ENCODE measurements around the gene FGF14. TPM values are rescaled to one million over a fixed set of nuclear protein-coding genes. Genes with fewer than 3 reads are reported as not detected.

FGF14 gene
- total RNA-seq, 4 donors from 2014 or later = 0.08 to 1.4 (median 0.22) TPM

DNA sequence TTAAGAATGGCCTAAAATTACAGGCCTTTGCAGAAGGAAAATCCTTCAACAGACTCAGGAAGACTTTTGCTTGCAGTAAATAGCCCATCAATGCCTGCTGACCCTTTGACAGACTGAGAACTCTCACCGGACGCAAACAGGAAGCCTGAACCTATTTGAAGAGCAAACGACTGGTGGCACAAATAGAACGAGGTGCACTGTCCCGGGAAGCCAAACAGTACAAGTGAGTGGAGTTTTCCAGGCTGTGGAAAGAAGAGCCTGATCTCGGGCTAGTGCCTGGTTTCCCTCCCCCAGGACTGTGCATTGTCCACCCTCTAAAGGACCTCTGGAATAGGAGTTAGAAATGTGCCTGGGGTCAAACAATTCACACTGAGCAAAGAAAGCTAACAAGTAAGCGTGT, 165.5 kb downstream of the FGF14 start:
- Histone ChIP-seq H3K36me3 (no peaks in the 10 kb centered on the region), H3K4me3 (no peak overlapping the region), H3K27me3 (no peaks in the 10 kb centered on the region), H3K9me3 (no peaks in the 10 kb centered on the region), H3K27ac (no peak overlapping the region), H3K4me1 (no peaks in the 10 kb centered on the region)
- TF ChIP-seq POLR2A (IDR thresholded peaks at IDR 0.05) (no peak), EP300 (IDR thresholded peaks at IDR 0.05) (no peak), POLR2AphosphoS5 (IDR thresholded peaks at IDR 0.05) (no peak)
- TF ChIP-seq, protein P1, sequence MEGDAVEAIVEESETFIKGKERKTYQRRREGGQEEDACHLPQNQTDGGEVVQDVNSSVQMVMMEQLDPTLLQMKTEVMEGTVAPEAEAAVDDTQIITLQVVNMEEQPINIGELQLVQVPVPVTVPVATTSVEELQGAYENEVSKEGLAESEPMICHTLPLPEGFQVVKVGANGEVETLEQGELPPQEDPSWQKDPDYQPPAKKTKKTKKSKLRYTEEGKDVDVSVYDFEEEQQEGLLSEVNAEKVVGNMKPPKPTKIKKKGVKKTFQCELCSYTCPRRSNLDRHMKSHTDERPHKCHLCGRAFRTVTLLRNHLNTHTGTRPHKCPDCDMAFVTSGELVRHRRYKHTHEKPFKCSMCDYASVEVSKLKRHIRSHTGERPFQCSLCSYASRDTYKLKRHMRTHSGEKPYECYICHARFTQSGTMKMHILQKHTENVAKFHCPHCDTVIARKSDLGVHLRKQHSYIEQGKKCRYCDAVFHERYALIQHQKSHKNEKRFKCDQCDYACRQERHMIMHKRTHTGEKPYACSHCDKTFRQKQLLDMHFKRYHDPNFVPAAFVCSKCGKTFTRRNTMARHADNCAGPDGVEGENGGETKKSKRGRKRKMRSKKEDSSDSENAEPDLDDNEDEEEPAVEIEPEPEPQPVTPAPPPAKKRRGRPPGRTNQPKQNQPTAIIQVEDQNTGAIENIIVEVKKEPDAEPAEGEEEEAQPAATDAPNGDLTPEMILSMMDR (IDR thresholded peaks at IDR 0.05) = no peak
- WGBS = 77% methylated on average over 7 of the region's 7 CpGs
- DNase-seq (ENCODE audit: low spot score in 2 of 2) = no peak

DNA sequence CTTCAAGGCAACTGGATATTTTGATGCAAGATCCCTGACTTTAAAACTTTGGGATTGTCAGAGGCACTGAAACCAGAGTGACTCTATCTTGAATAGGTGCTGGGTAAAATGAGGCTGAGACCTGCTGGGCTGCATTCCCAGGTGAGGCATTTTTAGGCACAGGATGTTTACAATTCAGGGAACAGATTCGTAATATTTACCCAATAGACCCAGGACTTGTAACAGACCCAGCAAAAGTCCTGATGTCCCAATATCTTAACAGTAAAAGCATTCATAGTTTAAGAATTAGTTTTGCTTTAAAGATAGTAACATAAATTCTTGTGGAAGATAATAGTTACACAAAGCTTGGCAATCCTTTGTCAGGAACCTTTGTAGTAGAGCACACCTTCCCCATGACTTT, 166.2 kb downstream of the FGF14 start:
- Histone ChIP-seq H3K9me3 (no peaks in the 10 kb centered on the region), H3K36me3 (no peaks in the 10 kb centered on the region), H3K27me3 (no peaks in the 10 kb centered on the region), H3K4me1 (no peaks in the 10 kb centered on the region), H3K4me3 (no peak overlapping the region), H3K27ac (no peak overlapping the region)
- 77% methylated on average over 1 of the region's 1 CpG for WGBS
- DNase-seq (ENCODE audit: low spot score in 2 of 2) = no peak
- TF ChIP-seq POLR2A (IDR thresholded peaks at IDR 0.05) (no peak), POLR2AphosphoS5 (IDR thresholded peaks at IDR 0.05) (no peak), EP300 (IDR thresholded peaks at IDR 0.05) (no peak)

DNA sequence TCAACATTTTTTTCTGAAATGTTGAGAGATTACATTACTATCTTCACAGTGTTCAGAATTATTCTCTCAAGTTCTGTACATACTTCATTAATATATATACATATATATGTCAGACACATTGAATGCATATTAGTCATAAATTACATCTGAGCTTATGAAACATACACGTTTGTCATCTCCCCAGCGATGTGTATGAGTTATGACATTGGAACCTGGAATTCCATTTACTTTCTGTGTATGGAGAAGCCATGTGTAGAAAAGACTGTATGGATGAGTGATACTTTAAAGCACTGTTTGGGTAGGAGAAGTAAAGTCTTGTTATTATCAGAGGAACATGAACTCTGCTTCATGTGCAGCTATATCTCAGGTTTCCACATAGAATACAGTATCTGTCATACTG, 167.2 kb downstream of the FGF14 start:
- Histone ChIP-seq H3K9me3 (no peaks in the 10 kb centered on the region), H3K4me1 (no peaks in the 10 kb centered on the region), H3K36me3 (no peaks in the 10 kb centered on the region), H3K4me3 (no peak overlapping the region), H3K27ac (no peak overlapping the region), H3K27me3 (no peaks in the 10 kb centered on the region)
- no peak for DNase-seq (ENCODE audit: low spot score in 2 of 2)
- TF ChIP-seq, protein P1 (IDR thresholded peaks at IDR 0.05) = no peak
- TF ChIP-seq POLR2AphosphoS5 (IDR thresholded peaks at IDR 0.05) (no peak), POLR2A (IDR thresholded peaks at IDR 0.05) (no peak), EP300 (IDR thresholded peaks at IDR 0.05) (no peak)
- 56% methylated on average over 2 of the region's 2 CpGs for WGBS

DNA sequence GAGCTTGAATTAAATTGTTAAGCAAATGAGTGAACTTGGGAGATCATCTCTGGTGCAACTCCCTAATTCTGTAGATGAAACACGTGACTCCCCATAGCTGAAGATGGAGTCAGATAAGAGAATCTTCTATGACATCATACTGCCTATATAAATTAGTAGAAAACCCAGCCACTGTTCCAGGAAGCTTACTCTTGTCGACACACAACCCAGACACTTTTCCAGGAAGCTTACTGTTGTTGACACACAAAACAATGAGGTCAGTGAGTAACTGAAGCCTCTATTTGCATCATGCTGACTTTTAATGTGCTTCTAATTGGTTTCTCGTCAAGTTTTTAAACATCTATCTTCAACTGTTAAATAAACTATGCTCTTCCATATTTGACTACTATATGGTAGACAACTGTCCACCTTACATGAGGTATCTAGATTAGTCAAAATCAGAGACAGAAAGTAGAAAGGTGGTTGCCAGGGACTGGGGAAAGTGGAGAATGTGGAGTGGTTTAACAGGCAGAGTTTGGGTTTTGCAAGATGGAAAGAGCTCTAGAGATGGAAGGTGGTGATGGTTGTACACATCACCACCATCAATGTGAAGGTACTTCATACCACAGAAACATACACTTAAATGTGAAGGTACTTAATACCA, 168.2 kb downstream of the FGF14 start:
- TF ChIP-seq, protein P1 (IDR thresholded peaks at IDR 0.05) = no peak
- TF ChIP-seq POLR2A (IDR thresholded peaks at IDR 0.05) (no peak), EP300 (IDR thresholded peaks at IDR 0.05) (no peak), POLR2AphosphoS5 (IDR thresholded peaks at IDR 0.05) (no peak)
- no peaks in the 10 kb centered on the region for H3K27me3 ChIP-seq
- H3K4me1 ChIP-seq = no peaks in the 10 kb centered on the region
- H3K4me3 ChIP-seq = no peak overlapping the region
- H3K27ac ChIP-seq = no peak overlapping the region
- no peaks in the 10 kb centered on the region for H3K9me3 ChIP-seq
- WGBS = 55% methylated on average over 3 of the region's 3 CpGs
- H3K36me3 ChIP-seq = no peaks in the 10 kb centered on the region
- DNase-seq (ENCODE audit: low spot score in 2 of 2) = no peak

DNA sequence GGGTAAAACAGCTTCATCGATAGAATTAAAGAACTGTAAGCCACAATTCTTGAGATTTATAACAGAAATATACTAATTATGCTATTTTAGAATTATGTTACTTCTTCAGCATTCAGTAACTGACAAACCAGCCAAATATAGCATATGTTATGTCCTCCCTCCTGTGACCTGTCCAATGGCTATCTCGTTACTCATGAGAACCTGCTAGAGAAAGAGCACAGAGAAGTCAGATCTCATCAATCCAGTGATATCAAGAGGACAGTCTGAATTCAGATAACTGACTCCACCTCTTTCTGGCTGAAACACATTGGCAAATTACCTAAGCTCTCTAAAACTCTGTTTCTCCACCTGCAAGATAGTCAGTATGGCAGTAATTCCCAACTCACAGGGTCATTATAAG, 170.4 kb downstream of the FGF14 start:
- no peak overlapping the region for H3K27ac ChIP-seq
- H3K36me3 ChIP-seq = no peaks in the 10 kb centered on the region
- H3K9me3 ChIP-seq = no peaks in the 10 kb centered on the region
- no peak overlapping the region for H3K4me3 ChIP-seq
- no peaks in the 10 kb centered on the region for H3K27me3 ChIP-seq
- H3K4me1 ChIP-seq = no peaks in the 10 kb centered on the region
- no peak for DNase-seq (ENCODE audit: low spot score in 2 of 2)
- TF ChIP-seq POLR2A (IDR thresholded peaks at IDR 0.05) (no peak), EP300 (IDR thresholded peaks at IDR 0.05) (no peak), POLR2AphosphoS5 (IDR thresholded peaks at IDR 0.05) (no peak)
- TF ChIP-seq, protein P1 (IDR thresholded peaks at IDR 0.05) = no peak
- WGBS = 63% methylated on average over 2 of the region's 2 CpGs

DNA sequence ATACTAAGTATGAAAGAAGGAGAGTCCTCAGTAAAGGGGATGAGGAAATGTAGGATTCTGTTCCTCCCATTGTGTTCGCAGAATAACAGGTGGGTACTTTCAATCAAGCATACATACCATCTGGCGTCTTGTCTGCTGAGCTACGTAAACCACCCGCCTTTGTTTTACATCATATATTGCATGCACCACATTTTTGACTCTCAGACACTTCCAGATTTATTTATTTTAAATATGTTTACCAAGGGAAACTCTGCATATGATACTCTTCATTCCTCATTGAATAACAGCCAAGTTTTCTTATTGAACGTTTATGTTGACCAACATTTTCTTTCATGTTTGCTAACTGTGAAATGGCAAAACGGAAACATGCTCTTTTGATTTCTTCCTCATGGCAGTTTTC, 174.1 kb downstream of the FGF14 start:
- 66% methylated on average over 6 of the region's 6 CpGs for WGBS
- Histone ChIP-seq H3K4me3 (no peak overlapping the region), H3K4me1 (no peaks in the 10 kb centered on the region), H3K27me3 (no peaks in the 10 kb centered on the region), H3K9me3 (no peaks in the 10 kb centered on the region), H3K27ac (no peak overlapping the region), H3K36me3 (no peaks in the 10 kb centered on the region)
- no peak for TF ChIP-seq POLR2AphosphoS5 (IDR thresholded peaks at IDR 0.05)
- TF ChIP-seq, protein P1 (IDR thresholded peaks at IDR 0.05) = no peak
- no peak for TF ChIP-seq EP300 (IDR thresholded peaks at IDR 0.05)
- no peak for TF ChIP-seq POLR2A (IDR thresholded peaks at IDR 0.05)
- DNase-seq (ENCODE audit: low spot score in 2 of 2) = no peak
